Activated T-cell treated with anti-CD3 and anti-CD28 coated beads for 48 hours (primary cell): ENCODE data around the gene AGPAT2.

Experiments used
- DNase-seq: peaks from one replicate; pipeline ENCODE4 v3.0.0-alpha.2; 2020; ENCODE audit warnings: low read depth

Gene AGPAT2

DNA sequence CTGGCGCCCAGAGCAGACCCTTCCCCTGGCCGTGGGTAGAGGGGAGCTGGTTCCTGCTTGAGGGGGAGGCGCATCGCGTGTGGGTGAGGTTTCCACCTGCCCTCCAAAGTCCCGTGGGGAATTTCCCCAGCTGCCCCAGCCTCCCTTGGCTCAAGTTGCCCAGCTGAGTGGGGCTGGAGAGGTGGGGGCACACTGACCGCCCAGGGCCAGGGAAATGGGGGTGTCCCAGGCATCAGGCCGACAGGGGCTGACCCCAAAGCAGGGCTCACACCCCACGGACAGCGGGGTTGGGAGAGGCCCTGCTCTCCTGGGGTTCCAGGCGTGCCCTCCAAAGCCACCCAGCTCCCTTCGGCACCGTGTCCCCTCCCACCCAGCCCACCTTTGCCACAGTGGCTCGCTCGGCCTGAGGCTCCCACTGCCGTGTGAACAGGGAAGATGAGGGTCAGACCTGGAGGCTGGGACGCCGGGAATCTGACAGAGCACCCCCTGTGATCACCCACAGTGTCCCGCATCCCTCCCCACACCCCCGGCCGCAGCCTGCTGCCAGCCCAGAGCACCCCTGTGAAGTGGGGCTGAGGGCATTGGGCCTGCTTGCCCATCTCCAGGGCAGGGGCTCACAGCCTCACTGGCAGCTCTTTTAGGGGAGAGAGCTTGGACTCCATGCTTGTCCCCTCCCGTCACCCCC is 25.5 kb downstream of the AGPAT2 start:
- DNase-seq: no peak

DNA sequence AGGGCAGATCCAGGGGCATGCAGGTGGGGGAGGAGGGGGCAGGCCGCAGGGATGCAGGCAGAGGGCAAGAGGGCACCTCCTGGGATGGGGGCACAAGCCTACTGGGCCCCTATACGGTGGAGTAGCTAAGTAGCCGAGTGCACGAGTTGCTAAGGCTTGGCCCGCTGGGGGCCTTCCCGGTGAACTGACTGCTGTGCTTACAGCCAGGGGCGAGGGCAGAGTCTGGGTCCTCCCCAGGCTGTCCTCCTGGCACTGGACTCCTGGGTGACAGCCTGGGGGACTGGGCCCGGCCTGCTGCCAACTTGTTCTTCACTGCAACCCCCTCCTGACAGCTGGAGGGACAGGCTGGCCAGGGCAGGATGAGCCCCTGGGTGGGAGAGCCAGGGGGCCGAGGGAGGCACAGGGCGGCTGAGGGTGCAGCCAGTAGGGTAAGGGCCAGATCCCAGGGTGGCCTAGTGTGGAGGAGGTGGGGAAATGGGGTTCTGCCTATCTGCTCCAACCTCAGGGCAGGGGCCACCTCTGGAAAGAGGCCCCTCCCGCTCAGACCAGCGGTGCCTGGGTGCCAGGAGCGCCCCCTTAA is 26.2 kb downstream of the AGPAT2 start:
- DNase-seq: no peak

DNA sequence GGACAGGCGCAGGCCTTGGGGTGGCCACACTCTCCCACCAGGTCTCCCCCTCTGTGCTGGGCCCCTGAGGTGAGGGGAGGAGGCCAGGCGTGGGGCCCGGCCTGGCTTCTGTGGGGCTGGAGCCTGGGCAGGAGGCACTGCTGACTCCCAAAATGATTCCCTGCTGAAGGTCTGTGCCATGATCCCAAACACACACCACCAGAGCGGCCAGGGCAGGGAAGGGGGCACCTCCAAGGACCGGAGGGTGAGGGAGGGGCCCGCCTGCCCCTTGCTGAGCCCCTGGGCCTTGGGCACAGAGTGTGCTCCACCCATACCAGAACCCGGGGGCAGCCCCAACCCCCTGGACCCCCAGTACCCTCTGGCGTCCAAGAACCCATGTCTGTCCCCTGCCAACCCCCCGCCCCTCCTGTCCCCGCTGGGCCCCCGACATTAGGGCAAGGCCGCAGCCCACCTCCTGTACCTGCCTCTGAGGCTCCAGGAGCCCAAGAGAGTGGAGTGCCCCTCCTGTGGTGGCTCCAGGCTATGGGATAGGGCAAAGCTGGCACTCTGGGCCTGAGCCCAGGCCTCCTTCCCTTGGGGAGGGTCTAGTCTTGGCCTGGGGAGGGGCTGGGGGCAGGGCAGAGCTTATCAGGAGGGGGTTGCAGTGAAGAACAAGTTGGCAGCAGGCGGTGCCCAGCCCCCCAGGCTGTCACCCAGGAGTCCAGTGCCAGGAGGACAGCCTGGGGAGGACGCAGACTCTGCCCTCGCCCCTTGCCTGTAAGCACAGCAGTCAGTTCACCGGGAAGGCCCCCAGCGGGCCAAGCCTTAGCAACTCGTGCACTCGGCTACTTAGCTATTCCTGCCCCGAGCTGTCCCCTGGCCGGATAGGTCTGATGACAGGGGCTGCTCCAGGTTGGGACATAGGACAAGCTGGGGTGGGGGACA is 27.1 kb downstream of the AGPAT2 start:
- no peak for DNase-seq

DNA sequence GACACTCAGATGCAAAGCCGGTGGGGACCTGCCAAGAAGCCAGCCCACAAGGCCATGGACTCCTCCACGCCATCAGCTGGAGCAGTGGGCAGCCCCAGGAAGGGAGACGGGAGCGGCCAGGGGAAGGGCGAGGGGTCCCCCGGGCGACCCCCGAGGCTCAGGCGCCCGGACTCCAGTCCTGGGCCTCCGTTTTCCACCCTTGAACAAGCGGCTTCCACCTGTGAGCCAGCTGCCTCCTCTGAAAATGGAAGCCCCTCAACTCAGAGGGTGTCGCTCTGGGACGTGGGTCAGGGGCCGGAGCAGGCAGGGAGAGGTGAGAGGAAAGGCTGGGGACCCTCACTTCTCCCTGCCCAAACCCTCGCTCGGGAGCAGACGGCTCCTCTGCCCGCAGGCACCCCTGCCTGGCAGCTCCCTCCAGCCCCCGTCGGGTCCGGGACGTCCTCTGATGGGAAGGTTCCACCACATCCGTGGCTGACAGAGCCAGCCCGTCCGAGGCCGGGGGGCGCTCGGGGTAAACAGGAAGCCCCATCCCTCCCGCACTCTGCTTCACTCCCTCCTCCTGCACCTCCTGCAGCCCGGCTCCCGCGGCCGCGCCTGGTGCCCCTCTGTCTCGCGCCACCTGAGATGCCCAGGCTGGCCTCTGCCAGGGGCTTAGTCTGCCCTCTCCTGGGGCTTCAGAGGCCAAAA is 28.3 kb downstream of the AGPAT2 start:
- no peak for DNase-seq

DNA sequence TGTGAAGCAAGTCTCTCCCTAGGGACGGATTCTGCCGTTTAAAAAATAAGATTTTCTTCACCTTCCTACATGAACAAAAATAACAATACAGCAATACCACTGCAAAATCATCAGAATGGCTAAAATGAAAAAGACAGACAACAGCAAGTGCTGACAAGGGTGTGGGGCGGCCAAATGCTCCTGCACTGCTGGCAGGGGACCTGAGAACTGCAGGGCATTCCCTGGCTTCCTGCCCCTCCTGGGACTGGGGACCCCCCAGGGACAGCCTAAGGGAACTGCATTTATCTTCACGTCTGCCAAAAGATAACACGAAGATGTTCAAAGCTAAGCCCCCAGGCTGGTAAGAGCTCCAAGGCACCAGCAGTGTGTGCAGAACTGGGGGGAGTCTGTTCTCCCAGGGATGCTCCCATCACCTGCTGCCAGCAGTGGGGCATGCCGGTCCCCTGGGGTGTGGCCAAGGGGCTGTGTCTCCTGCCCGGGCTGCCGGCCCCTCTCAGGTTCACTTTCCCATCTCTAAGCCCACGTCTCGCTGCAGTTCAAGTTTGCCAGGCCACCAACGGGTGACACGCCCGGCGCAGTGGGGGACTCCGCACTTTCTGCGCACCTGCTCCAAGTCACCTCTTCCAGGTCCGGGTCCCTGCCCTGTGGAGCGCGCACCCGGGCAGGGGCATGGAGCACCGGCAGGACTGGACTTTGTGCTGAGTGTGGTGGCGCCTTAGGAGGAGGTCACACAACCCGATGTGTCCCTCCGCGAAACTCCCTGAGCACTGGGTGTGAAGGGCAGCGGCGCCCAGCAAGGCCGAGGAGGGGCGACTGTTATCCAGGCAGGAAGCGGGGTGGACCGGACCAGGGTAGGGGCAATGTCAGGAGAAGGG is 29.0 kb downstream of the AGPAT2 start:
- no peak for DNase-seq

DNA sequence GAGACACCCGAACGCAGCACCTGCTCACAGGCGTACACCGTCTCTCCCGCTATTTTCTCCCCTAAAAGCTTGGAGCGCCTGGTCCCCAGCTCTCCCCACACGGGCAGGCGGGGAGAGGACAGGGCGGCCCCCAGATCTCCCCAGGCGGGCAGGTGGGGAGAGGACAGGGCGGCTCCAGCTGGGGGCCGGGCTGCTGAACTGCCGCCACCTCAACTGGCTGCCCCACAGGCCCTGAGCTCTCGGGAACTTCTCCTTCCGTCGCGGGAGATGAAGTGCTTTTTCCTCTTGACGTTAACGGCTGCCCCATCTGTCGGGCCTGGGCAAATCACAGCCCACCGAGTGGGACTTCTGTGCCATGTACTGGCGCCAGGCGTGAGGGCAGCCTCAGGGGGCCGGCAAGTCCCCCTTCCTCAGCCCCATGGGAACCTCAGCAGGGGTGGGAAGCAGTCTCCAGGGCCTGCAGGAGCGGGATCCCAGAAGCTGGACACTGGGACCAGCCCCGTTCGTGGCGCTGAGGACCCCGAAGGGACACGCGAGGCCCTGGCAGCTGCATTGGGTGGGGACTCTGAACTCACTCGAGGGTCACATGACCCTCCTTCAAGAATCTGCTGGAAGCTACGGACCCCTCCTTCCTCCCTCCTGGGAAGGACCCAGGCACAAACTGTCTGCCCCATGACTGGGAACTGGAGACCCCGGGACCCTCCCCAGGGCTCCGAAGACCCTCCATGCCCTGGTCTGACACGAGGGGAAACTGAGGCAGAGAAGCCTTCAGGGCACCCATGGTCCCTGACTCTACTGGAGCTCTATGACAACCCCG is 30.3 kb downstream of the AGPAT2 start:
- no peak for DNase-seq

DNA sequence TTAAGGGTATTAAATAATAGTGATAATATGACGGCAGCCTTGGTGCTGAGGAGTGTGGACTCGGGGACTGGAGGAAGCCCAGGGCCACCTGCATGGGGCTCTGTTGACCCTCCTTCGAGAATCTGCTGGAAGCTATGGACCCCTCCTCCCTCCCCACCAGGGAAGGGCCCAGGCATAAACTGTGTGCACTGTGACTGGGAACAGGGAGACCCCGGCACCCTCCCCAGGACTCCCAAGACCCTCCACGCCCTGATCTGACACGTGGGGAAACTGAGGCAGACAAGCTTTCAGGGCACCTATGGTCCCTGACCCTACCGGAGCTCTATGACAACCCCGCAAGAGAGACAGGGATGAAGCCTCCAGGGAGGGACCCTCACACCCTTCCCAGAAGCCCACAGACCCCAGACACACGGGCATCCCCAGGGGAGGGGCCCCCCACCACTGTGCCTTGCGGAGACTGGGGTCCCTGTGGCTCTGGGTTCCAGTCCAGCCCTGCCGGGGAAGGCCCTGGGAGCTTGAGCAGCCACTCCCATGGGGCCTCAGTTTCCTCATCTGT is 31.0 kb downstream of the AGPAT2 start:
- DNase-seq: no peak

DNA sequence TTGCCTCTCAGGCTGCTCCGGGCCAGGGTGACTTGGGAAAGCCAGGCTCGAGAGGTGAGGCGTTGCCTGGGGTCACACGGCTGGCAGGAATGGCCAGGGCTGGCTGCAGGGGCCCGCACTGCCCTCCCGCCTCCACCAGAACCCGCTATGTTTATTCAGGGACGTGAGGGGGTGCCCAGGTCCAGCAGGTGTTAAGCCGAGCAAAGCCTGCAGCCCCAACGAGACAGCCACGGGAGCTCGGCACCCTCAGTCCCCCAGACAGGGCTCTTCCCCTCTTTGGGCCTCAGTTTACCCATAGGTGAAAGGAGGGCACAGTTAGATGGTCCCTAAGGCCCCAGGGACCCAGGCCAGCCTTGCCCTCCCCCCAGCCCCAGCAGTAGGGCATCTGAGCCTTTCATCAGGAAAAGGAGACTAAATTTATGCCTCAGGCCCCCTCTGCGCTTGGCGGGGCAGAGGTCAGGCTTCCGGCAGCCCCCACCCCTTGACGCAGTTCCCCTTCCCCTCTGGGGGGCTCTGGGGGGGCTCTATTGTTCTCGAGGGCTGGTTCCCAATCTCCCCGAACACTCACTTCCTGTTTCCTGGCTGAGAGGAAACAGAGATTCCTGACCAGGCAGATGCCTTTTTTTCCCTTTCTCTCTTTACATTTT is 31.6 kb downstream of the AGPAT2 start:
- no peak for DNase-seq

DNA sequence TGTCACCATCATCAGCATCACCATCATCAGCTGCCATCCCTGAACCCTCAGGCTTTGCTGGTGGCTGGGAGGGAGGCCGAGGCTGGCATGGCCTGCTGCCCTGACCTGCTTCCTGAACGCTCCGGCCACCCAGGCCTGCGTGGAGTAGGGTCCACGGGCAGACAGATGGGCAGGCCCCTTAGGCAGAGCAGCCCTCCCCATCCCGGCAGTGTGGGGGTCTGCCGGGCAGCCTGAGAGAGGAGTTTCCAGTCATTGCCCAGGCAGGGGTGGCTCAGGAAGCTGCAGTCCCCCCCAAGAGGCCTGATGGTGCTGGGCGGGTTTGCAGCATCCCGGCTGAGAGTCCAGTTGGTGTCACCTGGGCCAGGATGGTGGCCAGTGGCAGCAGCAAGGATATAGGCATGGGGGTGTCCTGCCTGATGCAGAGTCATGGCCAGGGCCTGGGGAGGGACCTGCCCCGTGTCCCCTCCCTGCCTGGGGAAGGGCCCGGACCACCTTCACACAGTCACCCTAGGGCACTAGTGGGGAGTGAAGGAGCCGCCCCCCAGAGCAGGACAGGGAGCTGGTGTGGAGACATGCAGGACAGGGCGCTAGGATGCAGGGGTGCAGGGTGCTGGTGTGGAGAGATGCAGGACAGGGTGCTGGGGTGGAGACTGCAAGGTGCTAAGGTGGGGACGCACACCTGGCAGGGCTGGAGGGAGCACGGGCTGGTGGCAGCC is 32.3 kb downstream of the AGPAT2 start:
- DNase-seq: no peak

DNA sequence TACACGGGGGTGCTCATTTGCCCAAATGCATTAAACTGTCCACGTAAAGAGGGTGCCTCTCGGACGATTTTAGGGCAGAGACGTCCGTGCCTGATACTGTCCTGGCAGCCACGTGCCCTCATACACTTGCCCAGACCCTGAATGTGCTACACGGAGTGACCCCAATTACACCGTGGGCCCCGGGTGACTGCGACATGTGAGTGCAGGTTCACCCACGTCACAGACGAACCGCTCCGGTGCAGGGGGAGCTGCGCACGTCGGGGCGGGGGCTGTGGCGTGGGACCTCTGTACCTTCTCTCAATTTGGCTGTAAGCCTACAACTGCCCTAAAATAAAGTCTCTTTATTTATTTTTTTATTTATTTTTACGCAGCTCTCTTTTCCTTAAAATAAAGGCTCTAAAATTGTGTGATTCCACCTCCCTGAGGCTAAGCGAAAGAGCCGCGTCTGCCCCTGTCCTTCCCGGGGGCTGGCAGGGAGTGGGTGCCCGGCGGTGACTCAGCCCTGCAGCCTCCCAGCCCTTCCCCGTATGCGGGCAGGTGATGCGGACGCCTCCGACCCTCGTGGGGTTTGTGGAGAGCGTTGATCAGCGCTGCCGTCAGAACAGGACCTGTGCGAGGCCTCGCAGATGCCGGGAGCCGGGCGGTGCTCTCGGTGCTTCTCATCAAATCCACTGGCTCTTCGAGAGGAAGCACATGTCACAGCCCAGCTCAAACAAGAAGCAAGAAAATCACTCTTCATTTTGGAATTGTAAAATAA is 33.8 kb downstream of the AGPAT2 start:
- DNase-seq: no peak

DNA sequence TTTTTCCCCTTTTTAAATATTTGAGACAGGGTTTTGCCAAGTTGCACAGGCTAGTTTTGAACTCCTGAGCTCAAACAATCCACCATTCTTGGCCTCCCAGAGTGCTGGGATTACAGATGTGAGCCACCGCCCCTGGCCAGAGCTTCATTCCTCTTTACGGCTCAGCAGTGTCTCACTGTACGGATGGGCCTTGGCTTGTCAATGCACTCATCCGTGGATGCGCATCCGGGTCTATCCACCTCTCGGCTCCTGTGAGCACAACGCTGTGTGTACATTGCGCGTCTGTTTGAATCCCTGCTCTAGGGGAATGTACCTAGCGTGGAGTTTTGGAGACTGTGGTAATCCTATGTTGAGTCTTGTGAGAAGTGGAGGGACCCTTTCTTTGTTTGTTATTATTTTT is 35.4 kb downstream of the AGPAT2 start:
- DNase-seq: no peak

DNA sequence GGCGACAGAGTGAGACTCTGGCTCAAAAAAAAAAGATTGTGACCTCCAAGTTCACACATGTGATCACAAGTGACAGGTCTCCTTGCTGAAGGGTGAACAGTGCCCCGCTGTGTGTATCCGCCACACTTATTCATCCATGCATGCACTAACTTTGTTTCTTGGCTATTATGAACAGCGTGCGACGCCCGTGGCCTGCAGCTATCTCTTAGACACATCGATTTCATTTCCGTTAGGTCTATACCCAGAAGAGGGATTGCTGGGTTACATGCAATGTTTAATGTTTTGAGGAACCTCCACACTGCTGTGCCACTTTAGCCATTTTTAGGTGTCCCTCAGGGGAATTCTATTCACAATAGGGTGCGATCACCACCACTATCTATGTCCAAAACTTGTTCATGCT is 36.6 kb downstream of the AGPAT2 start:
- no peak for DNase-seq

DNA sequence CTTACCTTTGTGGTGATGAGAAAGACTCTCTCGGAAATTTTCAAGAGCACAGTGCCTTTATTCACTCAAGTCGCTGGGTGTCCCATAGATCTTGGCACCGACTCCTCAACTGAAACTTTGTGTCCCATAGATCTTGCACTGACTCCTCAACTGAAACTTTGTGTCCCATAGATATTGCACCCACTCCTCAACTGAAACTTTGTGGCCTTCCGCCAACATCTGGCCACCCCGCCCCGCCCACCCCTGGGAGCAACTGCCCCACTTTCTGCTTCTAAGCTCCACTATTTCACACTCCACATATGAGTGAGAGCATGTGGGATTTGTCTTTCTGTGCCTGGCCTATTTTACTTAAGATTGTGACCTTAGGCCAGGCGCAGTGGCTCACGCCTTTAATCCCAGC is 37.2 kb downstream of the AGPAT2 start:
- DNase-seq: no peak

DNA sequence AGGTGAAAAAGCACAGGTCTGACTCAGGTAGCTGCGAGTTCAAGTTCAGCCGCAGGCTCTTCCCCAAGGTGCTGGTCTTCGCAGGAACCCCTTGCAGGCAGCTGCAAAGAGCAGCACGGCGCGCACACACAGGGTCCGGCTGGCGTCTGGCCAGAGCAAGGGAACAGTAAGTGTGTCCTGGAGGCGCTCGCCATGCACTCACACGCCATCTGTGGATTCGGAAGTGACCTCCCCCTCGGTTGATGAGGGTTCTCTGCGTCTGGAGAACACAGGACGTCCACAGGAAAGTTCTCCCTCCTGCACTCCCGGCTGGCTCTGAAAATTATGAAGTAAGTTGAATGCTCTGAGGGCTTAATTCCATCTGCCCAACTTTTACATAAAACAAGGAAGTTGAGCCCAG is 38.5 kb downstream of the AGPAT2 start:
- DNase-seq: no peak

DNA sequence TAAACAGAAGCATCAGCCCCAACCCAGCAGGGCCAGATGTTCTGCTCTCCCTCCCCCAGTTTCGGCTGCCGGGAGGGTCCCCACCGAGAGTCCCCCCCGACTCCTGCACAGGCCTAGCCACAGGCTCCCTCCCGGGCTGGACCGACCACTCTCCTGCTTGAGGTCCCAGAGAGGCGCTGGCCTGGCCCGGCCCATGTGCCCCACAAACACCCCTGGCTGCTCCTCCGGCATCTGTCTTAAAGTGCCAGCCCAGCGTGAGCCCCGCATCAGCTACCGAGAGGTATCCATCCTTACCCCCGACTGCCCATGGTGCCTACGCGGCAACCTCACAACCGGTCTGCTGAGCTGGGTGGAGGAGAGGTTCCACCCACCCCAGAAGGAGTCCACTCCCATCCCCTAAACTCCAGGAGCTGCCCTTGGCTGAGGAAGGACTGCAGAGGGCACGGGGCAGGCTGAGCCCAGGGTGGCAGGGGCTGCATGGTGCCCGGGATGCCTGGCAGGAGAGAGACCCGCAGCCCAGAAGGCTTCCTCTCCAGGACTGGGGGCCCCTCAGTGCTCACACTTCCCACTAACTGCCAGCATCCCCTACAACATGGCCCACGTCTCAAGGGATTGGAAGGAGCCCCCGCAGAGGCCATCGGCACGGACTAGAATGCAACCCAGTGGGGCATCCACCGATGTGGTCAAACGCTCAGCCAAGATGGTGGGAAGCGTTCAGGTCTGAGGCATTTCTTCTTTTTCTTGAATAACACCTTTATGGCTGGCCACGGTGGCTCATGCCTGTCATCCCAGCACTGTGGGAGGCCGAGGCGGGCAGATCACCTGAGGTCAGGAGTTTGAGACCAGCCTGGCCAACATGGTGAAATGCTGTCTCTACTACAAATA is 40.2 kb downstream of the AGPAT2 start:
- no peak for DNase-seq

DNA sequence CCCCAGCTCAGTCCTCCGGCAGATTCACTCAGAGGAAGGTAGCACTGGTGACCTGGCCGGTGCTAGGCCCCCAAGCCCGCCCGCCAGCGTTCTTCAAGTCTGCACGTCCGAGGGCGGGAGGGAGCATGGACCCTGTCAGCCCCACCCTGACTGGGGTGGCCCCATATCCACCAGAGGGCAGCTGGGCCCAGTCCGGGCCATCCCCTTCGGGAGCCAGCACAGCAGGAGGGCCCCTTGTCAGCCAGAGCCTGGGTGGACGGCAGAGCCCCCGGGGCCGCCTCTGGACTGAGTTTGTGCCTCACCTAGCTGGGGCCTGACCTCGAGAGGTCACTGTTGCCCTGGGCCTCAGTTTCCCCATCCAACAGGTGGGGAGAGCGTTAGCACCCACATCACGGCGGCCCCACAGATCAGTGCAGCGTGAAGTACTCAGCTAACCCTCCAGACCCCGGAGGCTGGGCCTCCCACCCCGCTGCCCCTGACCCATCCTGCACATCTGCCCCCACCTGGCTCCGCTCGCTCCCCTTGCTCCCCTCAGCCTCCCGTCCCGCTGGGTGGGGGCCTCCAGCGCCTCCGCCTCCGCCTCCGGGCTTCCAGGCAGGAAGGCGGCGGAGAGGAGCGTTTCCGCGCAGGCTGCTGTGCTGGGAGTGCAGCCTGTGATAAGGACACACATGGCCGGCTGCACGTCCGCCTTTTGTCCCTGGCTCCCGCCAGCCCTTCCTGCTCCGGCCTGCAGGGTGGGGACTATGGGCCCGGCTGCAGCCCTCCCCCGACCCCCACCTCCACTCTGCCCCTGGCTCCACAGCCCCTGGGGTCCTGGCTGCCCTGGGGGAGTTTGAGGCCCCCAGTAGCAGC is 41.1 kb downstream of the AGPAT2 start:
- DNase-seq: no peak
